ENCODE measurements around the gene PRR14. TPM values are rescaled to one million over a fixed set of nuclear protein-coding genes. Genes with fewer than 3 reads are reported as not detected.

Gene PRR14
- total and polyA plus RNA-seq, 10 of the 15 experiments (the other 5 are each of a cell fraction or from before 2014, with no cell fraction given) = 2.5 to 66.8 (median 19.2) TPM

DNA sequence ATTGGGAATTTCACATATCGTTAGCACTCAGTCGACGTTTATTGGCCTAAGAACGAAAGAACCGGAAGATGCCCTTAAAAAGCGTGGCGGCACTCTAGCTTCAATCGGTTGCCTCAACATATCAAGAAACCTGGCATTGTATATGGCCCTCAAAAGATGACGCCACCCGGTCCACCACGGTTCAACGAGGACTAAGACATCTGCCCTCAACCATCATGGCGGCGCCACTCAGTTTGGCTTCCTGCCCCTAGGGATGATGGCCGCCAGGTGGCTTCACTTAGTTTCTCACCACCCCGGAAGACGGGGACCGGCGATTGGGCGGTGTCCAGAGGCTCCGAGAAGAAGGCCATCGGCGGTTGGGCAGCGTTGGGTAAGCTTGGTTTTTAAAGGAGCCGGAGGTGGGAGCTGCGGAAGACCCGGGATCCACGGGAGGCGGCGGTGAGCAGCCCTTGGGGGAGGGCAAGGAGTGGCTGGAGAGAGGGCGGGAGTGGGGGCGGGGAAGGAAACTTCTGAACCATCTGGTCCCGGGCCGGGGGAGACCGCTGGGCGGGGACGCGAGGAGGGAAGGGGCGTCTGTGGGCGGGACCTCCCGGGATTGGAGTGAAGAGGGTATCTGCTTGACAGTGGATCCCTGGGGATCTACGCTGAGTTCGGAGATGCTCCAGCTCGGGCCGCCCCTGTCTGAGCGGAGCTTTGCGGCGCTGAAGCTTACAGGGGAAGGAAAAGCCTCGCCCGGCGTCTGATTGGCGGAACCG is at the start of gene PRR14 (continued):
- TF ChIP-seq, protein P1, sequence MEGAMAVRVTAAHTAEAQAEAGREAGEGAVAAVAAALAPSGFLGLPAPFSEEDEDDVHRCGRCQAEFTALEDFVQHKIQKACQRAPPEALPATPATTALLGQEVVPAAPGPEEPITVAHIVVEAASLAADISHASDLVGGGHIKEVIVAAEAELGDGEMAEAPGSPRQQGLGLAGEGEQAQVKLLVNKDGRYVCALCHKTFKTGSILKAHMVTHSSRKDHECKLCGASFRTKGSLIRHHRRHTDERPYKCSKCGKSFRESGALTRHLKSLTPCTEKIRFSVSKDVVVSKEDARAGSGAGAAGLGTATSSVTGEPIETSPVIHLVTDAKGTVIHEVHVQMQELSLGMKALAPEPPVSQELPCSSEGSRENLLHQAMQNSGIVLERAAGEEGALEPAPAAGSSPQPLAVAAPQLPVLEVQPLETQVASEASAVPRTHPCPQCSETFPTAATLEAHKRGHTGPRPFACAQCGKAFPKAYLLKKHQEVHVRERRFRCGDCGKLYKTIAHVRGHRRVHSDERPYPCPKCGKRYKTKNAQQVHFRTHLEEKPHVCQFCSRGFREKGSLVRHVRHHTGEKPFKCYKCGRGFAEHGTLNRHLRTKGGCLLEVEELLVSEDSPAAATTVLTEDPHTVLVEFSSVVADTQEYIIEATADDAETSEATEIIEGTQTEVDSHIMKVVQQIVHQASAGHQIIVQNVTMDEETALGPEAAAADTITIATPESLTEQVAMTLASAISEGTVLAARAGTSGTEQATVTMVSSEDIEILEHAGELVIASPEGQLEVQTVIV (IDR thresholded peaks at IDR 0.05; ENCODE audit: borderline replicate concordance, partially characterized antibody) = peak; percentile 63
- TF ChIP-seq, protein P2, sequence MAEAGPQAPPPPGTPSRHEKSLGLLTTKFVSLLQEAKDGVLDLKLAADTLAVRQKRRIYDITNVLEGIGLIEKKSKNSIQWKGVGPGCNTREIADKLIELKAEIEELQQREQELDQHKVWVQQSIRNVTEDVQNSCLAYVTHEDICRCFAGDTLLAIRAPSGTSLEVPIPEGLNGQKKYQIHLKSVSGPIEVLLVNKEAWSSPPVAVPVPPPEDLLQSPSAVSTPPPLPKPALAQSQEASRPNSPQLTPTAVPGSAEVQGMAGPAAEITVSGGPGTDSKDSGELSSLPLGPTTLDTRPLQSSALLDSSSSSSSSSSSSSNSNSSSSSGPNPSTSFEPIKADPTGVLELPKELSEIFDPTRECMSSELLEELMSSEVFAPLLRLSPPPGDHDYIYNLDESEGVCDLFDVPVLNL (IDR thresholded peaks at IDR 0.05; ENCODE audit: low read depth, low read length) = peak; percentile 49; the same call in 1 of the 2 replicates
- TF ChIP-seq, protein P3, sequence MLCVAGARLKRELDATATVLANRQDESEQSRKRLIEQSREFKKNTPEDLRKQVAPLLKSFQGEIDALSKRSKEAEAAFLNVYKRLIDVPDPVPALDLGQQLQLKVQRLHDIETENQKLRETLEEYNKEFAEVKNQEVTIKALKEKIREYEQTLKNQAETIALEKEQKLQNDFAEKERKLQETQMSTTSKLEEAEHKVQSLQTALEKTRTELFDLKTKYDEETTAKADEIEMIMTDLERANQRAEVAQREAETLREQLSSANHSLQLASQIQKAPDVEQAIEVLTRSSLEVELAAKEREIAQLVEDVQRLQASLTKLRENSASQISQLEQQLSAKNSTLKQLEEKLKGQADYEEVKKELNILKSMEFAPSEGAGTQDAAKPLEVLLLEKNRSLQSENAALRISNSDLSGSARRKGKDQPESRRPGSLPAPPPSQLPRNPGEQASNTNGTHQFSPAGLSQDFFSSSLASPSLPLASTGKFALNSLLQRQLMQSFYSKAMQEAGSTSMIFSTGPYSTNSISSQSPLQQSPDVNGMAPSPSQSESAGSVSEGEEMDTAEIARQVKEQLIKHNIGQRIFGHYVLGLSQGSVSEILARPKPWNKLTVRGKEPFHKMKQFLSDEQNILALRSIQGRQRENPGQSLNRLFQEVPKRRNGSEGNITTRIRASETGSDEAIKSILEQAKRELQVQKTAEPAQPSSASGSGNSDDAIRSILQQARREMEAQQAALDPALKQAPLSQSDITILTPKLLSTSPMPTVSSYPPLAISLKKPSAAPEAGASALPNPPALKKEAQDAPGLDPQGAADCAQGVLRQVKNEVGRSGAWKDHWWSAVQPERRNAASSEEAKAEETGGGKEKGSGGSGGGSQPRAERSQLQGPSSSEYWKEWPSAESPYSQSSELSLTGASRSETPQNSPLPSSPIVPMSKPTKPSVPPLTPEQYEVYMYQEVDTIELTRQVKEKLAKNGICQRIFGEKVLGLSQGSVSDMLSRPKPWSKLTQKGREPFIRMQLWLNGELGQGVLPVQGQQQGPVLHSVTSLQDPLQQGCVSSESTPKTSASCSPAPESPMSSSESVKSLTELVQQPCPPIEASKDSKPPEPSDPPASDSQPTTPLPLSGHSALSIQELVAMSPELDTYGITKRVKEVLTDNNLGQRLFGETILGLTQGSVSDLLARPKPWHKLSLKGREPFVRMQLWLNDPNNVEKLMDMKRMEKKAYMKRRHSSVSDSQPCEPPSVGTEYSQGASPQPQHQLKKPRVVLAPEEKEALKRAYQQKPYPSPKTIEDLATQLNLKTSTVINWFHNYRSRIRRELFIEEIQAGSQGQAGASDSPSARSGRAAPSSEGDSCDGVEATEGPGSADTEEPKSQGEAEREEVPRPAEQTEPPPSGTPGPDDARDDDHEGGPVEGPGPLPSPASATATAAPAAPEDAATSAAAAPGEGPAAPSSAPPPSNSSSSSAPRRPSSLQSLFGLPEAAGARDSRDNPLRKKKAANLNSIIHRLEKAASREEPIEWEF (IDR thresholded peaks at IDR 0.05; ENCODE audit: insufficient replicate concordance, low read depth, low read length) = no peak
- peak in 1 of 2 experiments; percentile 33; a peak in 2 of 4 replicates for TF ChIP-seq BHLHE40 (IDR thresholded peaks at IDR 0.05; ENCODE audit: borderline replicate concordance in 1 of 2, low read depth in 2 of 2, low read length in 1 of 2)
- TF ChIP-seq JUNB (IDR thresholded peaks at IDR 0.05) = no peak
- no peak for TF ChIP-seq BCL11A (IDR thresholded peaks at IDR 0.05; ENCODE audit: low read depth, low read length)
- TF ChIP-seq STAT1 (conservative IDR thresholded peaks at IDR 0.05) = peak; percentile 74; the same call in 1 of the 2 replicates
- peak; percentile 92; the same call in 1 of the 2 replicates for TF ChIP-seq IRF3 (IDR thresholded peaks at IDR 0.05)
- TF ChIP-seq CHD2 (IDR thresholded peaks at IDR 0.05; ENCODE audit: borderline replicate concordance, low read depth, low read length) = peak; percentile 96
- peak; percentile 92 for TF ChIP-seq NFYB (IDR thresholded peaks at IDR 0.05; ENCODE audit: insufficient read depth, low read depth, low read length)
- no peak for TF ChIP-seq FOXM1 (IDR thresholded peaks at IDR 0.05; ENCODE audit: low read depth, low read length)
- TF ChIP-seq, protein P4, sequence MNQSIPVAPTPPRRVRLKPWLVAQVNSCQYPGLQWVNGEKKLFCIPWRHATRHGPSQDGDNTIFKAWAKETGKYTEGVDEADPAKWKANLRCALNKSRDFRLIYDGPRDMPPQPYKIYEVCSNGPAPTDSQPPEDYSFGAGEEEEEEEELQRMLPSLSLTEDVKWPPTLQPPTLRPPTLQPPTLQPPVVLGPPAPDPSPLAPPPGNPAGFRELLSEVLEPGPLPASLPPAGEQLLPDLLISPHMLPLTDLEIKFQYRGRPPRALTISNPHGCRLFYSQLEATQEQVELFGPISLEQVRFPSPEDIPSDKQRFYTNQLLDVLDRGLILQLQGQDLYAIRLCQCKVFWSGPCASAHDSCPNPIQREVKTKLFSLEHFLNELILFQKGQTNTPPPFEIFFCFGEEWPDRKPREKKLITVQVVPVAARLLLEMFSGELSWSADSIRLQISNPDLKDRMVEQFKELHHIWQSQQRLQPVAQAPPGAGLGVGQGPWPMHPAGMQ (IDR thresholded peaks at IDR 0.05; ENCODE audit: borderline replicate concordance) = no peak
- 0 out of 2 replicates have a peak, but pooled peaks have one; percentile 20 for TF ChIP-seq HSF1 (IDR thresholded peaks at IDR 0.05; ENCODE audit: low read depth, low read length)
- peak; percentile 88 to 95 for TF ChIP-seq SRF (IDR thresholded peaks at IDR 0.05; ENCODE audit: low read depth in 2 of 2, low read length in 2 of 2)
- TF ChIP-seq NR2F1 (conservative IDR thresholded peaks at IDR 0.05) = no peak
